DOHH2 (cell line): ENCODE measurements around the gene DGCR2.

ENCODE experiments used
- H3F3A ChIP-seq: fragments of 200-600 bp; sonication (generic), shearing (Covaris generic); 2 replicates; pipeline ENCODE4 v1.6.0; 2016; ENCODE audit warnings: antibody characterized with exemption, mild to moderate bottlenecking; ENCODE audit not compliant: control insufficient read depth, insufficient read depth
- H3K27ac ChIP-seq: fragments of 200-600 bp; sonication (generic); 2 replicates; pipeline ENCODE4 v1.5.1; 2014; ENCODE audit warnings: low read depth, mild to moderate bottlenecking, low read length, moderate library complexity
- H3K27me3 ChIP-seq: fragments of 200-600 bp; sonication (generic); 2 replicates; pipeline ENCODE4 v1.6.1; 2014; ENCODE audit warnings: mild to moderate bottlenecking, low read length, mixed read lengths; ENCODE audit not compliant: control insufficient read depth
- H3K36me3 ChIP-seq: fragments of 200-600 bp; sonication (generic); 2 replicates; pipeline ENCODE4 v1.6.1; 2014; ENCODE audit warnings: mild to moderate bottlenecking, low read length, moderate library complexity, mixed read lengths; ENCODE audit not compliant: control insufficient read depth
- H3K4me1 ChIP-seq: fragments of 200-600 bp; sonication (generic); 2 replicates; pipeline ENCODE4 v1.6.1; 2014; ENCODE audit warnings: mild to moderate bottlenecking, low read length, mixed read lengths; ENCODE audit not compliant: control insufficient read depth
- H3K4me2 ChIP-seq: fragments of 200-600 bp; sonication (generic); 2 replicates; pipeline ENCODE4 v1.6.0; 2014; ENCODE audit warnings: mild to moderate bottlenecking, low read length, moderate library complexity
- H3K4me3 ChIP-seq: fragments of 200-600 bp; sonication (generic); 2 replicates; pipeline ENCODE4 v1.5.1; 2014; ENCODE audit warnings: mild to moderate bottlenecking, low read length, mixed read lengths
- H3K79me2 ChIP-seq: fragments of 200-600 bp; sonication (generic); 2 replicates; pipeline ENCODE4 v1.6.1; 2014; ENCODE audit warnings: mild to moderate bottlenecking, low read length, mixed read lengths; ENCODE audit not compliant: control insufficient read depth
- H3K9me2 ChIP-seq: fragments of 200-600 bp; sonication (generic); replicated peaks from 2 replicates; pipeline ENCODE4 v1.6.1; 2014; ENCODE audit warnings: mild to moderate bottlenecking, low read length, mixed read lengths; ENCODE audit not compliant: control insufficient read depth
- H3K9me3 ChIP-seq: fragments of 200-600 bp; sonication (generic); 2 replicates; pipeline ENCODE4 v1.6.1; 2014; ENCODE audit warnings: antibody characterized with exemption, low read length, mixed read lengths; ENCODE audit not compliant: control insufficient read depth, insufficient read depth
- H4K20me1 ChIP-seq: fragments of 200-600 bp; sonication (generic); 2 replicates; pipeline ENCODE4 v1.6.0; 2014; ENCODE audit warnings: low read depth, mild to moderate bottlenecking, antibody characterized with exemption, low read length, moderate library complexity; ENCODE audit not compliant: control insufficient read depth, insufficient read depth
- EZH2phosphoT487 ChIP-seq: fragments of 200-600 bp; sonication (generic); IDR thresholded peaks from 2 replicates; pipeline ENCODE4 v1.6.1; 2017; ENCODE audit warnings: borderline replicate concordance, mild to moderate bottlenecking, antibody characterized with exemption, low read length, moderate library complexity, mixed read lengths
- TF ChIP-seq, protein P1 (sequence below): fragments of 200-600 bp; sonication (generic); IDR thresholded peaks from one replicate; pipeline ENCODE4 v1.5.1; 2014; ENCODE audit warnings: antibody characterized with exemption, mild to moderate bottlenecking, low read depth, low read length; ENCODE audit not compliant: poor library complexity, severe bottlenecking

The DGCR2 gene

DNA sequence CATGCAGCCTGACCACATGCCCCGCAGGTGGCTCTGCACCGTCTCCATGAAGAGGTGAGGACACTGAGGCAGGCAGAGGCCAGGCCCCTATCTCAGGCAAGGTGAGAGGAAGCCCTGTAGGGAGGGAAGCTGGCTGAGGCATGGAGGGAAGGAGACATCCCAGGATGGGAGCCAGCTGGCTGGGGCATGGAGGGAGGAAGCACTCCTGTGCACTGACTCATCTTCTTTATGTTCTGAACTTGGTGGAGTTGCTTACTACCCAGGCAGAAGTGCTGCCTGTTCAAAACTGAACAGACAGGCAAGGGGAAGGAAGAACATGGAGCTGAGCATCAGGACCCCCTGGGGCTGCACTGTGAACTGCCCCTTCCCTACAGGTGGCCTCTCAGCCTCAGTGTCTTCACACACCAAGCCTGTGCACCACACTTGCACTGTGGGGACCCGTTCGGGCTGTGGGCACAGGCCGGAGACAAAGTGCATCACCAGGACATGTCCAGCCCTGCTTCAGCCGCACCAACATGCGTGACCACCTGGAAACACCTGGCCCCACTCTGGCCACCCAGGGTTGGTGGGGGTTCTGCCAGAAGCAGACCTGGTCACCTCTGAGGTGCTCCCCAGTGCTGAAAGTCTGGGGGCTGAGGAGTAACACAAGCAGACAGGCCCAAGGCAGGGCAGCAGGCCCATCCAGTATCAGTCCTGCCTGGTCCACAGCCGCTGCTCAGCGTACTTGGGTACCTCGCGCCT is 55.5 kb downstream of the DGCR2 start:
- Histone ChIP-seq H3K36me3 (peaks cover 41% of the 10 kb centered on the region), H3K9me2 (no peaks in the 10 kb centered on the region), H3K79me2 (peaks cover 4% of the 10 kb centered on the region), H3K4me2 (no peak overlapping the region), H3K27me3 (no peaks in the 10 kb centered on the region), H3K4me3 (no peak overlapping the region), H3K27ac (no peak overlapping the region), H4K20me1 (no peaks in the 10 kb centered on the region; the same call in 1 of the 2 replicates), H3K4me1 (no peaks in the 10 kb centered on the region), H3F3A (no peaks in the 10 kb centered on the region), H3K9me3 (no peaks in the 10 kb centered on the region)
- TF ChIP-seq, protein P1, sequence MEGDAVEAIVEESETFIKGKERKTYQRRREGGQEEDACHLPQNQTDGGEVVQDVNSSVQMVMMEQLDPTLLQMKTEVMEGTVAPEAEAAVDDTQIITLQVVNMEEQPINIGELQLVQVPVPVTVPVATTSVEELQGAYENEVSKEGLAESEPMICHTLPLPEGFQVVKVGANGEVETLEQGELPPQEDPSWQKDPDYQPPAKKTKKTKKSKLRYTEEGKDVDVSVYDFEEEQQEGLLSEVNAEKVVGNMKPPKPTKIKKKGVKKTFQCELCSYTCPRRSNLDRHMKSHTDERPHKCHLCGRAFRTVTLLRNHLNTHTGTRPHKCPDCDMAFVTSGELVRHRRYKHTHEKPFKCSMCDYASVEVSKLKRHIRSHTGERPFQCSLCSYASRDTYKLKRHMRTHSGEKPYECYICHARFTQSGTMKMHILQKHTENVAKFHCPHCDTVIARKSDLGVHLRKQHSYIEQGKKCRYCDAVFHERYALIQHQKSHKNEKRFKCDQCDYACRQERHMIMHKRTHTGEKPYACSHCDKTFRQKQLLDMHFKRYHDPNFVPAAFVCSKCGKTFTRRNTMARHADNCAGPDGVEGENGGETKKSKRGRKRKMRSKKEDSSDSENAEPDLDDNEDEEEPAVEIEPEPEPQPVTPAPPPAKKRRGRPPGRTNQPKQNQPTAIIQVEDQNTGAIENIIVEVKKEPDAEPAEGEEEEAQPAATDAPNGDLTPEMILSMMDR, result no peak
- TF ChIP-seq EZH2phosphoT487, result no peak

DNA sequence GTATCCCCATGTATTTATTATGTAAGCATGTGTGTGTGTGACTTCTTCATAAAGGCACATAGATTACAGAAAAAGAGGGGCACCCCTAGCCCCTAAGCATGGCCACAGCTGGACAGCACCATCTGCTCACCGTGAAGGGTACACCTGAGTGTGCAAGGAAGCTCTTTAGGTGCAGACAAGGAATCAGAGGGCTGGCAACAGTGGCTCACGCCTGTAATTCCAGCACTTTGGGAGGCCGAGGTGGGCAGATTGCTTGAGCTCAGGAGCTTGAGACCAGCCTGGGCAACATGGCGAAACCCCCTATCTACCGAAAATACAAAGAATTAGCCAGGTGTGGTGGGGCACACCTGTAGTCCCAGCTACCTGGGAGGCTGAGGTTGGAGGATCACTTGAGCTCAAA is 56.3 kb downstream of the DGCR2 start:
- Histone ChIP-seq H3K36me3 (peaks cover 36% of the 10 kb centered on the region), H3K4me1 (no peaks in the 10 kb centered on the region), H3F3A (no peaks in the 10 kb centered on the region), H3K9me2 (no peaks in the 10 kb centered on the region), H3K9me3 (no peaks in the 10 kb centered on the region), H3K27me3 (no peaks in the 10 kb centered on the region), H3K4me2 (no peak overlapping the region), H4K20me1 (no peaks in the 10 kb centered on the region; the same call in 1 of the 2 replicates), H3K79me2 (no peaks in the 10 kb centered on the region; the same call in 1 of the 2 replicates), H3K4me3 (no peak overlapping the region), H3K27ac (no peak overlapping the region)
- TF ChIP-seq, protein P1, result no peak
- TF ChIP-seq EZH2phosphoT487, result no peak

GRCh38 chr22:19065298-19065859 is 56.8 kb downstream of the DGCR2 start:
- Histone ChIP-seq H3K4me3 (no peak overlapping the region), H3K4me1 (no peaks in the 10 kb centered on the region), H3K9me3 (no peaks in the 10 kb centered on the region), H3K79me2 (no peaks in the 10 kb centered on the region; the same call in 1 of the 2 replicates), H3K27me3 (no peaks in the 10 kb centered on the region), H3K36me3 (peaks cover 39% of the 10 kb centered on the region), H4K20me1 (no peaks in the 10 kb centered on the region; the same call in 1 of the 2 replicates), H3K9me2 (no peaks in the 10 kb centered on the region), H3K4me2 (no peak overlapping the region), H3K27ac (no peak overlapping the region), H3F3A (no peaks in the 10 kb centered on the region)
- no peak for TF ChIP-seq EZH2phosphoT487
- TF ChIP-seq, protein P1, result no peak
